GM12878 (cell line): Measurements from ENCODE around the gene ARRDC4. TPM values are rescaled to one million over a fixed set of nuclear protein-coding genes. Genes with fewer than 3 reads are reported as not detected.

ENCODE experiments used
- ATAC-seq: fragments of 200-7000 bp; cut with Tn5 transposase; 3 replicates; pipeline ENCODE4 v1.9.1; 2020; ENCODE audit warnings: mild to moderate bottlenecking, moderate library complexity
- BruUV-seq: library from RNA; stranded (reverse); fragments of 400-500 nt; replicated peaks from 2 replicates; lab custom pipeline; 2021; lab: Mats Ljungman, UMichigan
- CTCF ChIA-PET: fragments of 300-600 bp; sonication (Branson Sonifier 250); formaldehyde crosslinking; extraction: SDS; loops from one replicate; lab custom pipeline; 2021; ENCODE audit warnings: inconsistent platforms; lab: Yijun Ruan, JAX
- POLR2A ChIA-PET: fragments of 350-600 bp; formaldehyde crosslinking; extraction: SDS; loops from one replicate; lab custom pipeline; 2021; ENCODE audit warnings: inconsistent platforms; lab: Charles Lee
- RAD21 ChIA-PET: fragments of 300-600 bp; sonication (Branson Sonifier 250); formaldehyde crosslinking; loops from one replicate; lab custom pipeline; 2023; ENCODE audit warnings: antibody characterized with exemption; ENCODE audit not compliant: unreplicated experiment; lab: Charles Lee
- SMC1A ChIA-PET: fragments of 300-600 bp; sonication (Branson Sonifier 250); formaldehyde crosslinking; loops from one replicate; lab custom pipeline; 2023; ENCODE audit not compliant: unreplicated experiment, uncharacterized antibody; lab: Charles Lee
- DNase-seq: peaks from one replicate; pipeline ENCODE4 v3.0.0-alpha.2; 2011; ENCODE audit warnings: low read depth, low spot score
- FAIRE-seq: peaks from 3 replicates; lab custom pipeline; 2011; peaks lifted over from hg19 to GRCh38; lab: Jason Lieb, UNC
- H2AFZ ChIP-seq: 2 replicates; pipeline ENCODE4 v1.6.0; 2011; ENCODE audit warnings: low read depth, low read length, control low read depth; ENCODE audit not compliant: control insufficient read depth
- H3K27ac ChIP-seq: 2 replicates; pipeline ENCODE4 v1.5.1; 2011; ENCODE audit warnings: control low read depth; ENCODE audit not compliant: control insufficient read depth, insufficient read depth
- H3K27me3 ChIP-seq, 2 experiments: replicated peaks in 1 of 2; 2 replicates each; pipeline versions ENCODE4 v1.6.0 to v1.6.1; 2011; ENCODE audit warnings: low read length in 1 of 2; ENCODE audit not compliant: control insufficient read depth in 2 of 2, insufficient read depth in 2 of 2
- H3K36me3 ChIP-seq, 2 experiments: 2 replicates each; pipeline ENCODE4 v1.5.1; 2011; ENCODE audit warnings: low read length in 1 of 2; ENCODE audit not compliant: control insufficient read depth in 2 of 2, insufficient read depth in 2 of 2
- H3K4me1 ChIP-seq: 2 replicates; pipeline ENCODE4 v1.6.1; 2011; ENCODE audit warnings: mild to moderate bottlenecking, low read length, moderate library complexity, mixed read lengths; ENCODE audit not compliant: control insufficient read depth, insufficient read depth
- H3K4me2 ChIP-seq: 2 replicates; pipeline ENCODE4 v1.6.0; 2011; ENCODE audit warnings: control low read depth; ENCODE audit not compliant: control insufficient read depth, insufficient read depth
- H3K4me3 ChIP-seq: fragments of 200-600 bp; sonication (generic); 2 replicates; pipeline ENCODE4 v1.5.1; 2016
- H3K79me2 ChIP-seq: 2 replicates; pipeline ENCODE4 v1.6.0; 2011; ENCODE audit warnings: low read length; ENCODE audit not compliant: control insufficient read depth, insufficient read depth
- H3K9ac ChIP-seq: 2 replicates; pipeline ENCODE4 v1.8.0; 2011; ENCODE audit warnings: low read length, control low read depth, mixed read lengths; ENCODE audit not compliant: control insufficient read depth, insufficient read depth
- H3K9me3 ChIP-seq: replicated peaks from 3 replicates; pipeline ENCODE4 v1.5.1; 2011; ENCODE audit warnings: mild to moderate bottlenecking, low read length; ENCODE audit not compliant: control insufficient read depth, insufficient read depth
- H4K20me1 ChIP-seq: 2 replicates; pipeline ENCODE4 v1.6.0; 2011; ENCODE audit not compliant: control insufficient read depth, insufficient read depth
- BACH1 ChIP-seq: fragments of 450-650 bp; IDR thresholded peaks from 2 replicates; pipeline ENCODE4 v1.6.1; 2017; ENCODE audit warnings: mild to moderate bottlenecking, borderline replicate concordance
- BHLHE40 ChIP-seq, 2 experiments: fragments of 450-650 bp in 1 of 2; IDR thresholded peaks; 2 replicates each; pipeline ENCODE4 v1.6.1; 2011 to 2017; ENCODE audit warnings: low read depth in 2 of 2, borderline replicate concordance in 1 of 2, improper control_type of control experiment in 1 of 2, low read length in 1 of 2, mild to moderate bottlenecking in 1 of 2
- CBFB ChIP-seq: IDR thresholded peaks from 2 replicates; pipeline ENCODE4 v1.6.1; 2016; ENCODE audit warnings: antibody characterized with exemption, low read depth
- EZH2 ChIP-seq: IDR thresholded peaks from 2 replicates; pipeline ENCODE4 v1.6.1; 2012; ENCODE audit warnings: low read depth, mild to moderate bottlenecking, control low read depth, inconsistent platforms, low read length, borderline replicate concordance; ENCODE audit not compliant: control insufficient read depth
- HCFC1 ChIP-seq: fragments of 150-350 bp; IDR thresholded peaks from 2 replicates; pipeline ENCODE4 v1.6.1; 2014; ENCODE audit warnings: low read length
- HDAC6 ChIP-seq: fragments of 200-600 bp; sonication (generic); IDR thresholded peaks from one replicate; pipeline ENCODE4 v1.8.0; 2017; ENCODE audit warnings: antibody characterized with exemption; ENCODE audit not compliant: unreplicated experiment
- IKZF2 ChIP-seq, 2 experiments: fragments of 450-650 bp; IDR thresholded peaks; 2 replicates each; pipeline ENCODE4 v1.6.1; 2017; ENCODE audit warnings: mild to moderate bottlenecking in 2 of 2, moderate library complexity in 2 of 2
- MEF2A ChIP-seq: IDR thresholded peaks from 2 replicates; pipeline ENCODE4 v1.6.1; 2011; ENCODE audit warnings: low read depth, mild to moderate bottlenecking, low read length, moderate library complexity; ENCODE audit not compliant: insufficient read depth
- MTA2 ChIP-seq: fragments of 450-650 bp; IDR thresholded peaks from 2 replicates; pipeline ENCODE4 v1.6.1; 2016; ENCODE audit warnings: low read depth, mild to moderate bottlenecking, moderate library complexity
- NFIC ChIP-seq: IDR thresholded peaks from 2 replicates; pipeline ENCODE4 v1.6.1; 2012; ENCODE audit warnings: low read depth, mild to moderate bottlenecking, inconsistent platforms, low read length, moderate library complexity
- NKRF ChIP-seq: fragments of 450-650 bp; conservative IDR thresholded peaks from 2 replicates; pipeline ENCODE4 v1.6.1; 2017; ENCODE audit warnings: mild to moderate bottlenecking, moderate library complexity
- PKNOX1 ChIP-seq: fragments of 450-650 bp; IDR thresholded peaks from 2 replicates; pipeline ENCODE4 v1.6.1; 2016; ENCODE audit warnings: mild to moderate bottlenecking
- TAF1 ChIP-seq: IDR thresholded peaks from 2 replicates; pipeline ENCODE4 v1.6.1; 2011; ENCODE audit warnings: mild to moderate bottlenecking, low read depth, low read length, borderline replicate concordance
- WGBS: methylation state at CpG from one replicate; pipeline ENCODE4 v1.1.6; 2016; ENCODE audit warnings: low lambda C conversion rate; ENCODE audit not compliant: insufficient replicate concordance, insufficient coverage; ENCODE audit errors: missing lambda C conversion rate; 5-methylcytosine and 5-hydroxymethylcytosine counted together
- in situ Hi-C: fragments of 300-500 bp; cut with MboI; formaldehyde crosslinking; loops from 9 replicates; pipeline ENCODE4 v1.14.3; 2018; ENCODE audit warnings: mixed read lengths
- intact Hi-C: fragments of 100-400 bp; cut with micrococcal nuclease; formaldehyde crosslinking; loops from one replicate; pipeline ENCODE4 v1.14.2; 2022; ENCODE audit not compliant: unreplicated experiment
- polyA plus RNA-seq, 11 experiments: library from polyadenylated mRNA; depleted of rRNA in 4 of 11; unstranded in 6 of 11; stranded (reverse) in 5 of 11; fragments of >200 nt; fragmentation: Nextera tagmentation in 4 of 11; fragmentation: Illumina TruSeq in 1 of 11; extraction: Ambion mirVana in 4 of 11; extraction: Trizol in 1 of 11; gene quantifications; 1 replicate in 1 of 11; 2 replicates in 10 of 11; pipeline versions ENCODE4 v1.2.1 to v1.2.3, GENCODE V29; 2011 to 2016; ENCODE audit warnings: inconsistent platforms in 2 of 11, missing spikeins in 2 of 11, low read depth in 1 of 11
- total RNA-seq, 4 experiments: library from RNA; depleted of rRNA in 3 of 4; stranded (reverse); fragments of >200 nt in 3 of 4; fragmentation: Illumina TruSeq in 1 of 4; extraction: Trizol in 1 of 4; gene quantifications; 2 replicates each; pipeline versions ENCODE4 v1.2.1 to v1.2.3, GENCODE V29; 2013 to 2021

Gene ARRDC4
- total and polyA plus RNA-seq, 10 of the 15 experiments (the other 5 are each of a cell fraction or from before 2014, with no cell fraction given) = 0.03 to 0.54 (median 0.07) TPM

- H3K4me1 ChIP-seq = no peaks in the 10 kb centered on the region
- no peak overlapping the region for H2AFZ ChIP-seq
- no peak for FAIRE-seq
- TF ChIP-seq CBFB (no peak), MTA2 (no peak), IKZF2 (IDR thresholded peaks at IDR 0.05) (no peak), HCFC1 (no peak), MEF2A (no peak), BHLHE40 (IDR thresholded peaks at IDR 0.05; ENCODE audit: borderline replicate concordance in 1 of 2, low read depth in 2 of 2, low read length in 1 of 2) (no peak), NFIC (no peak), BACH1 (no peak), HDAC6 (no peak), EZH2 (no peak), PKNOX1 (no peak), NKRF (no peak), TAF1 (no peak)
- intact Hi-C loops (no loop called here), in situ Hi-C loops (no loop called here)
- SMC1A ChIA-PET = no interaction called here
- CTCF ChIA-PET = no interaction called here
- POLR2A ChIA-PET = no interaction called here
- H3K79me2 ChIP-seq = no peaks in the 10 kb centered on the region
- no peaks in the 10 kb centered on the region for H4K20me1 ChIP-seq
- no peak overlapping the region for H3K4me3 ChIP-seq
- no peak overlapping the region for H3K4me2 ChIP-seq
- no peak for ATAC-seq
- WGBS = 35% methylated on average over 2 of the region's 2 CpGs
- no peaks in the 10 kb centered on the region; the same call in 2 of the 3 replicates for H3K9me3 ChIP-seq
- H3K36me3 ChIP-seq = no peaks in the 10 kb centered on the region
- DNase-seq = no peak
- no peak overlapping the region for H3K9ac ChIP-seq
- no TSS peak for BruUV-seq
- RAD21 ChIA-PET = no interaction called here
- no peaks in the 10 kb centered on the region for H3K27me3 ChIP-seq
- no peak overlapping the region for H3K27ac ChIP-seq
These were observed 5.7 kb downstream of the ARRDC4 start for GRCh38 chr15:97966246-97966645.
